Colonic mucosa (tissue), 4 donors: Measurements from ENCODE around the gene TMEM108. TPM values are rescaled to one million over a fixed set of nuclear protein-coding genes. Genes with fewer than 3 reads are reported as not detected.

Experiments used
- DNase-seq: peaks from one replicate; pipeline ENCODE4 v3.0.0-alpha.2; 2020
- H3K27ac ChIP-seq: fragments of 200-600 bp; one replicate; pipeline ENCODE4 v1.8.0; 2021
- H3K27me3 ChIP-seq: fragments of 200-600 bp; one replicate; pipeline ENCODE4 v1.8.0; 2021
- H3K36me3 ChIP-seq: fragments of 200-600 bp; one replicate; pipeline ENCODE4 v1.8.0; 2021
- H3K4me1 ChIP-seq: fragments of 200-600 bp; one replicate; pipeline ENCODE4 v1.8.0; 2021; ENCODE audit warnings: mild to moderate bottlenecking
- H3K4me3 ChIP-seq: fragments of 200-600 bp; one replicate; pipeline ENCODE4 v1.8.0; 2021
- H3K9ac ChIP-seq, 2 donors: one replicate each; pipeline ENCODE4 v1.7.0; 2013; ENCODE audit warnings: control low read depth in 2 of 2, low read depth in 2 of 2, low read length in 2 of 2
- H3K9me3 ChIP-seq: fragments of 200-600 bp; one replicate; pipeline ENCODE4 v1.8.0; 2021
- intact Hi-C: fragments of 100-400 bp; cut with DNase I; formaldehyde crosslinking; loops from one replicate; pipeline ENCODE4 v1.14.1; 2022
- total RNA-seq, 2 donors: library from RNA; stranded (reverse); fragmentation: NEBNext Ultra II Directional in 1 of 2; extraction: Animal tissue kit (Norgen Biotek cat#: 25700) in 1 of 2; gene quantifications; one replicate each; pipeline ENCODE4 v1.2.1, GENCODE V29; 2021
- TF ChIP-seq, protein P1 (sequence below): fragments of 200-600 bp; IDR thresholded peaks from one replicate; pipeline ENCODE4 v1.8.0; 2022; ENCODE audit warnings: antibody characterized with exemption, mild to moderate bottlenecking
- donor health status: healthy.
- donor health status: DM: no; HTN: no; CAD: no.
- donor health status: DM: no; HTN: no; CAD: no.

TMEM108 gene
- total RNA-seq, 2 donors from 2014 or later = 0.20 to 0.82 TPM

GRCh38 chr3:133293397-133294110 lies 255.4 kb downstream of the TMEM108 start:
- no peaks in the 10 kb centered on the region for H3K36me3 ChIP-seq
- no peak overlapping the region for H3K4me3 ChIP-seq
- no peak overlapping the region for H3K27ac ChIP-seq
- H3K9ac ChIP-seq = no peak overlapping the region
- TF ChIP-seq, protein P1, sequence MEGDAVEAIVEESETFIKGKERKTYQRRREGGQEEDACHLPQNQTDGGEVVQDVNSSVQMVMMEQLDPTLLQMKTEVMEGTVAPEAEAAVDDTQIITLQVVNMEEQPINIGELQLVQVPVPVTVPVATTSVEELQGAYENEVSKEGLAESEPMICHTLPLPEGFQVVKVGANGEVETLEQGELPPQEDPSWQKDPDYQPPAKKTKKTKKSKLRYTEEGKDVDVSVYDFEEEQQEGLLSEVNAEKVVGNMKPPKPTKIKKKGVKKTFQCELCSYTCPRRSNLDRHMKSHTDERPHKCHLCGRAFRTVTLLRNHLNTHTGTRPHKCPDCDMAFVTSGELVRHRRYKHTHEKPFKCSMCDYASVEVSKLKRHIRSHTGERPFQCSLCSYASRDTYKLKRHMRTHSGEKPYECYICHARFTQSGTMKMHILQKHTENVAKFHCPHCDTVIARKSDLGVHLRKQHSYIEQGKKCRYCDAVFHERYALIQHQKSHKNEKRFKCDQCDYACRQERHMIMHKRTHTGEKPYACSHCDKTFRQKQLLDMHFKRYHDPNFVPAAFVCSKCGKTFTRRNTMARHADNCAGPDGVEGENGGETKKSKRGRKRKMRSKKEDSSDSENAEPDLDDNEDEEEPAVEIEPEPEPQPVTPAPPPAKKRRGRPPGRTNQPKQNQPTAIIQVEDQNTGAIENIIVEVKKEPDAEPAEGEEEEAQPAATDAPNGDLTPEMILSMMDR = no peak
- no peaks in the 10 kb centered on the region for H3K27me3 ChIP-seq
- intact Hi-C loops = no loop called here
- DNase-seq = no peak
- no peaks in the 10 kb centered on the region for H3K4me1 ChIP-seq
- H3K9me3 ChIP-seq = no peaks in the 10 kb centered on the region

- Histone ChIP-seq H3K36me3 (no peaks in the 10 kb centered on the region), H3K27me3 (no peaks in the 10 kb centered on the region), H3K9ac (no peak overlapping the region), H3K4me1 (no peaks in the 10 kb centered on the region), H3K4me3 (no peak overlapping the region), H3K9me3 (no peaks in the 10 kb centered on the region), H3K27ac (no peak overlapping the region)
- intact Hi-C loops = no loop called here
- TF ChIP-seq, protein P1 = no peak
- DNase-seq = no peak
Measured at GRCh38 chr3:133294253-133294652, 256.1 kb downstream of the TMEM108 start.

DNA sequence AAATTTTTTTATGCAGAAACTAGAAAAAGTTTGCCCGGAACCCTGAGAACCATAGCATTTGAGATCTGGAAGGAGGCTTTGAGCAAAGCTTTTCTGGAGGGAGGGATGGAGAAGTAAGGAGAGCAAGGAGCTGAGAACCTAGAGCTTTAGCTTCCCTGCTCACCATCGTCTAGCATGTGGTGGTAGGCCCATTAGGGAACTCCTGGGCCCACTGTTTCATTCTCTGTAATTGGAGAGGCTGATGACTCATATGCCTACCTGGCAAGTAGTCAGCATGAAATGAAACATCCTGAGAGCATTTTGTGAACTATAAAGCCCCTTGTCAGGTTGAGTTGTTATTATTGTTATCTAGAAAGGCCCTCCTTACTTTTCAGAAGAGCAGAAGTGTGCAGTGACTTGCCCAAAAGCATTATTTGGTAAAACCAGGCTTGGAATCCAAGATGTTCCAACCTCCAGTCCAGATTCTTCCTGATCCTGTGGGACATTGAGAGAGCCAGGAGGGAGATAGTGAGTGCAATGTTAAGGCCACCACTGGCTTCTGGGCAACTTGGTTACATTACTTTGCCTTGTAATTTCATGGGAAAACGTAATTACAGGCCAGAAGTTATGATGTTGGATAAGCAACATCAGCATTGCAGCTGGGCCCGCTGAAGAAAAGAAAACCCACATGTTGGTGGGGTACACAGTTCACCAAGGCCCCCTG lies 257.2 kb downstream of the TMEM108 start:
- H3K27me3 ChIP-seq = no peaks in the 10 kb centered on the region
- intact Hi-C loops = no loop called here
- H3K36me3 ChIP-seq = no peaks in the 10 kb centered on the region
- no peaks in the 10 kb centered on the region for H3K4me1 ChIP-seq
- TF ChIP-seq, protein P1 = no peak
- no peak overlapping the region for H3K9ac ChIP-seq
- no peak for DNase-seq
- H3K9me3 ChIP-seq = no peaks in the 10 kb centered on the region
- no peak overlapping the region for H3K4me3 ChIP-seq
- H3K27ac ChIP-seq = no peak overlapping the region

DNA sequence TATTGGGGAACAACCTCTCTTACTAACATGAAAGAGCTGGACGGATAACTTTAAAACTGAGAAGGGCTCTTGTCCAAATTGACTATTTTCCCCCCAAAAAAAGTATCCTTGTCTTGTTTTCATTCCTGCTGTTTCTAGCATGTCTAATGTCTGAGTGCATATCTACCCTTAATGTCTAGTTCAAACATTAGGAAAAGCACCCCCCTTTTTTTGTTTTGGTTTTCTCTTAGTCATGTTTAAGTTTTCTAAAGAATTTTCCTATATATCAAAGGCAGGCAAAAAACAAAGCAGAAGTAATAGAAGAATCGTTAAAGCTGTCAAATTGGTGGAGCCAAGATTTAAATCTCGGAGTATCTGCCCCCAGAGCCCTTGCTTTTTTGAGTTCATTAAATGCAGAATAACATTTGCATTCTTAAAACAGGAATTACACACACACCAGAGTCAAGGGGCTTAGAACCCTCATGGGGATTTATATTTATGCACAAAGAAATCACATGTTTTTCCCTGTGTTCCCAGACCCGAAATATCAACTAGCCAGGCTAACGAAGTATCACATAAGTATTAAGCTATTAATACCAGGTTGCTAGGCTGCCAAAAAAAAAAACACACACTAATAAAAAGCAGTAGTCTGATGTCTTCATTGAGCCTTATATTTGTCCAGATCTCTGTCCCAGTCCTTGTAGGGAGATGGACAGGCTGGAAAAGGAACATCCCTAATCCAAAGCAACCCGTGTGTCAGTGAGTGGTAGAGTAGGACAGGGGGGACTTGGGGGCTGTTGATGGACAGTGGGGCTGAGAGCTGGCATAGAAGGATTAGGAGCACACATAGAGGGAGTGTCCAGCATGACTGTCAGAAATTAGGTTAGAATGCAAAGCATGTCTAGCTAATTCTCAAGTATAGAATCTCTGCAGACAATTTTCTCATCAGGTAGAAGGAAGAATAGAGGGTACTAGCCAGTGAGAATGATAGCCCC lies 258.0 kb downstream of the TMEM108 start:
- intact Hi-C loops = no loop called here

GRCh38 chr3:133296981-133297380 lies 258.8 kb downstream of the TMEM108 start:
- H3K27ac ChIP-seq = no peak overlapping the region
- intact Hi-C loops = no loop called here
- no peaks in the 10 kb centered on the region for H3K36me3 ChIP-seq
- H3K4me3 ChIP-seq = no peak overlapping the region
- no peak overlapping the region for H3K9ac ChIP-seq
- H3K9me3 ChIP-seq = no peaks in the 10 kb centered on the region
- TF ChIP-seq, protein P1 = no peak
- no peaks in the 10 kb centered on the region for H3K4me1 ChIP-seq
- H3K27me3 ChIP-seq = no peaks in the 10 kb centered on the region
- DNase-seq = no peak

More for the DNA sequence above, 258.0 kb downstream of the TMEM108 start:
- Histone ChIP-seq H3K36me3 (no peaks in the 10 kb centered on the region), H3K4me1 (no peaks in the 10 kb centered on the region), H3K27ac (no peak overlapping the region), H3K9me3 (no peaks in the 10 kb centered on the region), H3K4me3 (no peak overlapping the region), H3K27me3 (no peaks in the 10 kb centered on the region), H3K9ac (no peak overlapping the region)
- TF ChIP-seq, protein P1 = no peak
- no peak for DNase-seq
